WTC11 (cell line): ENCODE results near the gene TUBB2B. TPM values are rescaled to one million over a fixed set of nuclear protein-coding genes. Genes with fewer than 3 reads are reported as not detected.
A peak's percentile ranks its signal among the peaks of the same experiment; 100 is the strongest.

ENCODE experiments used
- ATAC-seq: fragments of 200-7000 bp; cut with Tn5 transposase; 2 replicates; pipeline ENCODE4 v1.10.0; 2021; ENCODE audit warnings: mild to moderate bottlenecking, moderate library complexity
- CTCF ChIA-PET: fragments of 300-600 bp; sonication (Branson Sonifier 250); formaldehyde crosslinking; loops from one replicate; lab custom pipeline; 2021; ENCODE audit warnings: antibody characterized with exemption; lab: Charles Lee
- POLR2A ChIA-PET: fragments of 350-600 bp; sonication (Branson Sonifier 250); formaldehyde crosslinking; loops from one replicate; lab custom pipeline; 2021; ENCODE audit warnings: antibody characterized with exemption; lab: Charles Lee
- DNase-seq: peaks from one replicate; pipeline ENCODE4 v3.0.0; 2021; ENCODE audit warnings: low spot score
- H3K27ac Mint-ChIP-seq: 2 replicates; pipeline ENCODE4 v1.8.0; 2021; ENCODE audit warnings: mixed read lengths
- H3K27me3 Mint-ChIP-seq: 2 replicates; pipeline ENCODE4 v1.8.0; 2021; ENCODE audit warnings: low read depth, mild to moderate bottlenecking, moderate library complexity, mixed read lengths
- H3K36me3 Mint-ChIP-seq: 2 replicates; pipeline ENCODE4 v1.8.0; 2021; ENCODE audit warnings: mixed read lengths
- H3K4me1 Mint-ChIP-seq: 2 replicates; pipeline ENCODE4 v1.8.0; 2022; ENCODE audit warnings: mixed read lengths
- H3K4me3 Mint-ChIP-seq: 2 replicates; pipeline ENCODE4 v1.8.0; 2021; ENCODE audit warnings: mild to moderate bottlenecking, moderate library complexity, mixed read lengths
- H3K9me3 Mint-ChIP-seq: 2 replicates; pipeline ENCODE4 v1.8.0; 2021; ENCODE audit warnings: mixed read lengths
- ATF6 ChIP-seq: sonication (generic); formaldehyde crosslinking; IDR thresholded peaks from 2 replicates; pipeline ENCODE4 v1.8.1; 2023; ENCODE audit warnings: mild to moderate bottlenecking, missing genetic modification reagents
- CREM ChIP-seq: sonication (generic); formaldehyde crosslinking; IDR thresholded peaks from 2 replicates; pipeline ENCODE4 v1.8.1; 2022; ENCODE audit warnings: mild to moderate bottlenecking, missing genetic modification reagents, moderate library complexity
- ETV6 ChIP-seq: sonication (generic); formaldehyde crosslinking; IDR thresholded peaks from 2 replicates; pipeline ENCODE4 v1.8.1; 2022; ENCODE audit warnings: mild to moderate bottlenecking, missing genetic modification reagents
- FOXJ3 ChIP-seq: sonication (generic); formaldehyde crosslinking; IDR thresholded peaks from 2 replicates; pipeline ENCODE4 v1.9.0; 2021; ENCODE audit warnings: missing genetic modification reagents, mild to moderate bottlenecking, borderline replicate concordance
- HMGA2 ChIP-seq: fragments of 250-450 bp; sonication (Bioruptor Pico); IDR thresholded peaks from 2 replicates; pipeline ENCODE4 v1.4.0; 2021; ENCODE audit warnings: mild to moderate bottlenecking, moderate library complexity
- JAZF1 ChIP-seq: fragments of 250-450 bp; sonication (Bioruptor Pico); IDR thresholded peaks from 2 replicates; pipeline ENCODE4 v1.9.0; 2021; ENCODE audit warnings: moderate library complexity, mild to moderate bottlenecking, inconsistent platforms
- OVOL2 ChIP-seq: fragments of 250-450 bp; sonication (Bioruptor Pico); IDR thresholded peaks from 2 replicates; pipeline ENCODE4 v1.9.0; 2021; ENCODE audit warnings: mild to moderate bottlenecking, borderline replicate concordance
- PRDM15 ChIP-seq: sonication (generic); formaldehyde crosslinking; IDR thresholded peaks from 2 replicates; pipeline ENCODE4 v1.8.0; 2022; ENCODE audit warnings: missing genetic modification reagents
- SOX15 ChIP-seq: fragments of 250-450 bp; sonication (Bioruptor Pico); IDR thresholded peaks from 2 replicates; pipeline ENCODE4 v1.9.0; 2021; ENCODE audit warnings: mild to moderate bottlenecking
- TCF7 ChIP-seq: sonication (generic); formaldehyde crosslinking; IDR thresholded peaks from 2 replicates; pipeline ENCODE4 v1.8.0; 2022; ENCODE audit warnings: mild to moderate bottlenecking, low read depth, missing genetic modification reagents, moderate library complexity
- TEAD1 ChIP-seq: sonication (generic); formaldehyde crosslinking; IDR thresholded peaks from 2 replicates; pipeline ENCODE4 v1.8.0; 2022; ENCODE audit warnings: mild to moderate bottlenecking, missing genetic modification reagents
- TP53 ChIP-seq: sonication (generic); formaldehyde crosslinking; IDR thresholded peaks from 2 replicates; pipeline ENCODE4 v1.8.1; 2023; ENCODE audit warnings: mild to moderate bottlenecking, missing genetic modification reagents
- USF1 ChIP-seq: sonication (generic); formaldehyde crosslinking; IDR thresholded peaks from 2 replicates; pipeline ENCODE4 v1.8.0; 2022; ENCODE audit warnings: mild to moderate bottlenecking, missing genetic modification reagents
- ZBTB21 ChIP-seq: sonication (generic); formaldehyde crosslinking; IDR thresholded peaks from 2 replicates; pipeline ENCODE4 v1.8.1; 2023; ENCODE audit warnings: mild to moderate bottlenecking, missing genetic modification reagents, borderline replicate concordance
- ZMAT4 ChIP-seq: fragments of 250-450 bp; sonication (Bioruptor Pico); IDR thresholded peaks from 2 replicates; pipeline ENCODE4 v1.9.0; 2021; ENCODE audit warnings: mild to moderate bottlenecking
- ZNF121 ChIP-seq: sonication (generic); formaldehyde crosslinking; IDR thresholded peaks from 2 replicates; pipeline ENCODE4 v1.8.0; 2023; ENCODE audit warnings: missing genetic modification reagents
- ZNF232 ChIP-seq: sonication (generic); formaldehyde crosslinking; IDR thresholded peaks from 2 replicates; pipeline ENCODE4 v1.8.0; 2022; ENCODE audit warnings: mild to moderate bottlenecking, missing genetic modification reagents
- ZNF425 ChIP-seq: fragments of 250-450 bp; sonication (Bioruptor Pico); conservative IDR thresholded peaks from 2 replicates; pipeline ENCODE4 v1.9.0; 2021; ENCODE audit warnings: mild to moderate bottlenecking
- ZNF671 ChIP-seq: fragments of 250-450 bp; sonication (Bioruptor Pico); IDR thresholded peaks from 2 replicates; pipeline ENCODE4 v1.8.0; 2021; ENCODE audit warnings: mild to moderate bottlenecking
- ZSCAN18 ChIP-seq: fragments of 250-450 bp; sonication (Bioruptor Pico); IDR thresholded peaks from 2 replicates; pipeline ENCODE4 v2.1.2; 2022; ENCODE audit warnings: mild to moderate bottlenecking, moderate library complexity
- total RNA-seq: library from RNA; stranded (reverse); gene quantifications from 3 replicates; pipeline ENCODE4 v1.2.3, GENCODE V29; 2021

TUBB2B gene
- total RNA-seq, 1 experiment from 2014 or later, result 591 TPM

GRCh38 chr6:3218266-3218665, 9.2 kb downstream of the TUBB2B start:
- TF ChIP-seq FOXJ3 (CRISPR knock-in tag), result no peak
- no peak for TF ChIP-seq SOX15 (CRISPR knock-in tag)
- TF ChIP-seq ZNF671 (CRISPR knock-in tag), result no peak
- no peak for TF ChIP-seq OVOL2 (CRISPR knock-in tag)
- no peak for TF ChIP-seq TCF7 (CRISPR knock-in tag)
- TF ChIP-seq TEAD1, result no peak
- TF ChIP-seq CREM (CRISPR knock-in tag), result no peak
- TF ChIP-seq TP53, result no peak
- TF ChIP-seq ETV6 (CRISPR knock-in tag), result no peak
- TF ChIP-seq ZNF232 (CRISPR knock-in tag), result no peak
- no peak for TF ChIP-seq PRDM15 (CRISPR knock-in tag)
- no peak overlapping the region for H3K27ac Mint-ChIP-seq
- peaks cover 14% of the 10 kb centered on the region for H3K4me1 Mint-ChIP-seq
- no peak overlapping the region for H3K4me3 Mint-ChIP-seq
- ChIA-PET CTCF (no interaction called here), POLR2A (no interaction called here)
- peaks cover 6% of the 10 kb centered on the region for H3K36me3 Mint-ChIP-seq
- no peak for DNase-seq
- peaks cover 6% of the 10 kb centered on the region; the same call in 1 of the 2 replicates for H3K27me3 Mint-ChIP-seq
- H3K9me3 Mint-ChIP-seq, result peaks cover 9% of the 10 kb centered on the region
- ATAC-seq, result no peak

- ChIA-PET POLR2A (no interaction called here), CTCF (no interaction called here)
- no peak overlapping the region for H3K4me3 Mint-ChIP-seq
- DNase-seq (no peak), ATAC-seq (no peak)
- H3K27me3 Mint-ChIP-seq, result peaks cover 6% of the 10 kb centered on the region; the same call in 1 of the 2 replicates
- H3K9me3 Mint-ChIP-seq, result peaks cover 8% of the 10 kb centered on the region
- TF ChIP-seq ZNF121 (CRISPR knock-in tag), result peak; percentile 70; the same call in 1 of the 2 replicates
- no peak for TF ChIP-seq ATF6
- H3K27ac Mint-ChIP-seq, result no peak overlapping the region
- H3K4me1 Mint-ChIP-seq, result peaks cover 14% of the 10 kb centered on the region
- peaks cover 4% of the 10 kb centered on the region for H3K36me3 Mint-ChIP-seq
Observed at GRCh38 chr6:3217286-3217685, 10.2 kb downstream of the TUBB2B start.

GRCh38 chr6:3214898-3215297, 12.6 kb downstream of the TUBB2B start:
- Mint-ChIP-seq H3K27ac (no peak overlapping the region), H3K4me3 (no peak overlapping the region), H3K27me3 (peaks cover 6% of the 10 kb centered on the region; the same call in 1 of the 2 replicates), H3K4me1 (no peaks in the 10 kb centered on the region), H3K9me3 (no peaks in the 10 kb centered on the region), H3K36me3 (no peaks in the 10 kb centered on the region)
- ATAC-seq, result no peak
- ChIA-PET CTCF (interaction anchor here (0.8 kb wide), 1 partner anchor 12 kb away, joined by 3 read pairs; no protein-coding TSS in a partner anchor), POLR2A (interaction anchor here (0.6 kb wide), 1 partner anchor 219 kb away, joined by 3 read pairs; no protein-coding TSS in a partner anchor)
- DNase-seq, result no peak
- TF ChIP-seq TEAD1 (no peak), JAZF1 (CRISPR knock-in tag) (no peak), ZBTB21 (no peak), USF1 (CRISPR knock-in tag) (no peak), ZNF121 (CRISPR knock-in tag) (no peak), ZMAT4 (CRISPR knock-in tag) (no peak), ATF6 (no peak), ZNF425 (no peak), TCF7 (CRISPR knock-in tag) (no peak), HMGA2 (CRISPR knock-in tag) (no peak), SOX15 (CRISPR knock-in tag) (no peak), ZSCAN18 (CRISPR knock-in tag) (no peak)
